BJ (cell line): ENCODE results near the gene TADA3. TPM values are rescaled to one million over a fixed set of nuclear protein-coding genes. Genes with fewer than 3 reads are reported as not detected.
A peak's percentile ranks its signal among the peaks of the same experiment; 100 is the strongest.

Source experiments
- CTCF ChIA-PET: fragments of 350-600 bp; formaldehyde crosslinking; extraction: SDS; loops from one replicate; lab custom pipeline; 2021; ENCODE audit warnings: antibody characterized with exemption, inconsistent platforms; lab: Yijun Ruan, JAX
- POLR2A ChIA-PET: fragments of 300-600 bp; sonication (Branson Sonifier 250); formaldehyde crosslinking; extraction: SDS; loops from one replicate; lab custom pipeline; 2021; ENCODE audit warnings: antibody characterized with exemption; lab: Charles Lee
- DNase-seq: peaks from one replicate; pipeline ENCODE4 v3.0.0-alpha.2; 2011; ENCODE audit warnings: low read depth
- H3K27me3 ChIP-seq: 2 replicates; pipeline ENCODE4 v1.6.0; 2011; ENCODE audit warnings: low read length; ENCODE audit not compliant: control insufficient read depth, insufficient read depth
- H3K36me3 ChIP-seq: 2 replicates; pipeline ENCODE4 v1.5.1; 2011; ENCODE audit warnings: low read length; ENCODE audit not compliant: control insufficient read depth, insufficient read depth
- H3K4me3 ChIP-seq: 2 replicates; pipeline ENCODE4 v1.5.1; 2011; ENCODE audit warnings: low read depth, mild to moderate bottlenecking, control low read depth, low read length
- CTCF ChIP-seq: IDR thresholded peaks from 2 replicates; pipeline ENCODE4 v1.5.1; 2011; ENCODE audit warnings: low read depth, mild to moderate bottlenecking, control low read depth, inconsistent platforms, low read length, moderate library complexity; ENCODE audit not compliant: insufficient read depth
- polyA plus RNA-seq: library from polyadenylated mRNA; depleted of rRNA; stranded (reverse); fragments of >200 nt; gene quantifications from 2 replicates; pipeline ENCODE4 v1.2.3, GENCODE V29; 2011

TADA3 gene
- polyA plus RNA-seq, 1 experiment, result 113 TPM

- no peaks in the 10 kb centered on the region for H3K27me3 ChIP-seq
- TF ChIP-seq CTCF, result no peak
- H3K4me3 ChIP-seq, result no peak overlapping the region
- DNase-seq, result no peak
- CTCF ChIA-PET, result interaction anchor here (0.6 to 1.0 kb wide), 2 partner anchors 10 to 684 kb away, joined by 3 read pairs; no protein-coding TSS in a partner anchor
- peaks cover 25% of the 10 kb centered on the region for H3K36me3 ChIP-seq
- POLR2A ChIA-PET, result no interaction called here
These were observed 1.1 kb downstream of the TADA3 start for GRCh38 chr3:9791127-9791526.

- Histone ChIP-seq H3K36me3 (peaks cover 35% of the 10 kb centered on the region), H3K27me3 (no peaks in the 10 kb centered on the region), H3K4me3 (no peak overlapping the region)
- no peak for TF ChIP-seq CTCF
- CTCF ChIA-PET, result interaction anchor here (0.6 to 1.4 kb wide), 2 partner anchors 7 to 21 kb away, joined by 3 to 4 read pairs; no protein-coding TSS in a partner anchor
- DNase-seq, result no peak
- POLR2A ChIA-PET, result no interaction called here
These were observed 4.6 kb downstream of the TADA3 start for GRCh38 chr3:9787714-9788113.

GRCh38 chr3:9786825-9787669 is 5.2 kb downstream of the TADA3 start:
- Histone ChIP-seq H3K27me3 (no peaks in the 10 kb centered on the region), H3K4me3 (no peak overlapping the region), H3K36me3 (peaks cover 39% of the 10 kb centered on the region)
- ChIA-PET POLR2A (no interaction called here), CTCF (interaction anchor here (0.6 to 0.9 kb wide), 2 partner anchors 7 to 18 kb away, joined by 3 read pairs; no protein-coding TSS in a partner anchor)
- peak; percentile 51 for TF ChIP-seq CTCF
- no peak for DNase-seq

GRCh38 chr3:9786209-9786739 is 6.0 kb downstream of the TADA3 start:
- ChIA-PET POLR2A (no interaction called here), CTCF (interaction anchor here (0.7 to 0.9 kb wide), 2 partner anchors 16 to 19 kb away, joined by 3 to 4 read pairs; no protein-coding TSS in a partner anchor)
- H3K4me3 ChIP-seq, result no peak overlapping the region
- H3K36me3 ChIP-seq, result peaks cover 40% of the 10 kb centered on the region
- no peak for DNase-seq
- no peak for TF ChIP-seq CTCF
- no peaks in the 10 kb centered on the region for H3K27me3 ChIP-seq

- H3K36me3 ChIP-seq, result peaks cover 38% of the 10 kb centered on the region
- TF ChIP-seq CTCF, result no peak
- CTCF ChIA-PET, result interaction anchor here (0.7 kb wide), 1 partner anchor 16 kb away, joined by 4 read pairs; no protein-coding TSS in a partner anchor
These were observed 6.7 kb downstream of the TADA3 start for GRCh38 chr3:9785602-9786001.

More at GRCh38 chr3:9785602-9786001, 6.7 kb downstream of the TADA3 start:
- no peak overlapping the region for H3K4me3 ChIP-seq
- H3K27me3 ChIP-seq, result no peaks in the 10 kb centered on the region
- POLR2A ChIA-PET, result no interaction called here
- no peak for DNase-seq
